Activated T-helper 17 cell treated with anti-CD3 and anti-CD28 coated beads, Interleukin-2, amount 50 U/mL, for 72 hours (primary cell): Measurements from ENCODE around the gene MVB12B. TPM values are rescaled to one million over a fixed set of nuclear protein-coding genes. Genes with fewer than 3 reads are reported as not detected.
A peak's percentile ranks its signal among the peaks of the same experiment; 100 is the strongest.

ENCODE experiments used
- ATAC-seq: fragments of 150-1000 bp; cut with Tn5 transposase; replicated peaks from 2 replicates; pipeline ENCODE4 v1.10.0; 2021; ENCODE audit warnings: mild to moderate bottlenecking, moderate library complexity
- H3K27ac Mint-ChIP-seq: one replicate; pipeline ENCODE4 v1.8.0; 2022; ENCODE audit warnings: mixed read lengths
- H3K27me3 Mint-ChIP-seq: one replicate; pipeline ENCODE4 v1.8.0; 2022; ENCODE audit warnings: mixed read lengths
- H3K36me3 Mint-ChIP-seq: one replicate; pipeline ENCODE4 v1.8.0; 2022; ENCODE audit warnings: low read depth, mild to moderate bottlenecking, mixed read lengths
- H3K4me1 Mint-ChIP-seq: one replicate; pipeline ENCODE4 v1.8.0; 2022; ENCODE audit warnings: mixed read lengths
- H3K4me3 Mint-ChIP-seq: one replicate; pipeline ENCODE4 v1.8.0; 2022; ENCODE audit warnings: mild to moderate bottlenecking, mixed read lengths
- H3K9me3 Mint-ChIP-seq: one replicate; pipeline ENCODE4 v1.8.0; 2022; ENCODE audit warnings: mixed read lengths
- total RNA-seq, 2 donors: library from RNA; stranded (reverse); gene quantifications; one replicate each; pipeline ENCODE4 v1.2.3, GENCODE V29; 2022

Gene MVB12B
- total RNA-seq, 2 donors from 2014 or later, result 3.9 TPM

- Mint-ChIP-seq H3K4me3 (peak overlapping the region; percentile 37), H3K27ac (no peak overlapping the region), H3K36me3 (no peaks in the 10 kb centered on the region), H3K9me3 (no peaks in the 10 kb centered on the region), H3K27me3 (no peaks in the 10 kb centered on the region), H3K4me1 (no peaks in the 10 kb centered on the region)
- ATAC-seq, result peak; percentile 67
These were observed 163.6 kb downstream of the MVB12B start for GRCh38 chr9:126490214-126490631.

- Mint-ChIP-seq H3K27ac (no peak overlapping the region), H3K9me3 (no peaks in the 10 kb centered on the region), H3K4me3 (no peak overlapping the region), H3K27me3 (no peaks in the 10 kb centered on the region), H3K4me1 (no peaks in the 10 kb centered on the region), H3K36me3 (no peaks in the 10 kb centered on the region)
- peak; percentile 55 for ATAC-seq
These were observed 164.4 kb downstream of the MVB12B start for GRCh38 chr9:126490871-126491567.

DNA sequence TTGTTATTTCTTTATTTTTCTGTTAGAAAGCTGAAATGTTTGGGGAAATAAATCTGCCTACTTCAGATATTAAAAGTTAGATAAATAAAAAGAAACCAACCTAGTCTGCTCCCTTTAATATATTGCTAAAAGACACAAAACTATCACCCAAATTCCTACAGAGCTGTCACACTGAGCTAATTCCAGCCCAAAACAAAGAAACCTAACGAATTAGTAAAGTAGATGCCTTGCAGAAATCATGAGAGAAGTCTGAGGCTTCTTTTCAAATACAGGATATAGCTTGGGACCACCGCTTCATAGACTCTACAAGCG is 164.9 kb downstream of the MVB12B start:
- Mint-ChIP-seq H3K4me1 (no peaks in the 10 kb centered on the region), H3K9me3 (no peaks in the 10 kb centered on the region), H3K27me3 (no peaks in the 10 kb centered on the region), H3K36me3 (no peaks in the 10 kb centered on the region), H3K27ac (no peak overlapping the region), H3K4me3 (no peak overlapping the region)
- no peak for ATAC-seq

- Mint-ChIP-seq H3K9me3 (no peaks in the 10 kb centered on the region), H3K27me3 (no peaks in the 10 kb centered on the region), H3K4me1 (no peaks in the 10 kb centered on the region), H3K36me3 (no peaks in the 10 kb centered on the region), H3K27ac (no peak overlapping the region), H3K4me3 (no peak overlapping the region)
- no peak for ATAC-seq
These were observed 165.3 kb downstream of the MVB12B start for GRCh38 chr9:126491949-126492348.

DNA sequence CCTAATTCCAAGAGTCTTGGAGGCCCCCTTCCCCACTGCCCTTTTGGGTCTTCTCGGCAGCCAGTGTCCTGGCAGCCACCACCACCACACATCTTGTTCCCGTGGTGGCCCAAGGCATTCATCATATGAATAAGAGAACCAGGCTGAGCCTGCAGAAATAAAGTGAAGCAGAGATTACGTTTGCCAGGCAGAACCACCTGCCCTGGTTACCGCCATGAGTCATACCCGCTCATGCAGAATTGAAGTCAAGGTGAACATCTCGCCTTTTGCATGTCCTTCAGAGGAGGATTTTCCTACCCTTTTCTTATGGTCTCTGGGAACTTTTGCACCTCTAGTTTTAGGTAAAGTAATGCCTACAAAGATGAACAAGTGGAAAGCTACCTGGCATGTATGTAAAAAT is 167.6 kb downstream of the MVB12B start:
- ATAC-seq, result no peak
- Mint-ChIP-seq H3K4me3 (no peak overlapping the region), H3K4me1 (no peaks in the 10 kb centered on the region), H3K27ac (no peak overlapping the region), H3K9me3 (no peaks in the 10 kb centered on the region), H3K36me3 (no peaks in the 10 kb centered on the region), H3K27me3 (no peaks in the 10 kb centered on the region)

GRCh38 chr9:126494746-126495145 is 168.1 kb downstream of the MVB12B start:
- no peak for ATAC-seq
- Mint-ChIP-seq H3K27ac (no peak overlapping the region), H3K4me1 (no peaks in the 10 kb centered on the region), H3K27me3 (peaks cover 3% of the 10 kb centered on the region), H3K4me3 (no peak overlapping the region), H3K36me3 (no peaks in the 10 kb centered on the region), H3K9me3 (no peaks in the 10 kb centered on the region)

DNA sequence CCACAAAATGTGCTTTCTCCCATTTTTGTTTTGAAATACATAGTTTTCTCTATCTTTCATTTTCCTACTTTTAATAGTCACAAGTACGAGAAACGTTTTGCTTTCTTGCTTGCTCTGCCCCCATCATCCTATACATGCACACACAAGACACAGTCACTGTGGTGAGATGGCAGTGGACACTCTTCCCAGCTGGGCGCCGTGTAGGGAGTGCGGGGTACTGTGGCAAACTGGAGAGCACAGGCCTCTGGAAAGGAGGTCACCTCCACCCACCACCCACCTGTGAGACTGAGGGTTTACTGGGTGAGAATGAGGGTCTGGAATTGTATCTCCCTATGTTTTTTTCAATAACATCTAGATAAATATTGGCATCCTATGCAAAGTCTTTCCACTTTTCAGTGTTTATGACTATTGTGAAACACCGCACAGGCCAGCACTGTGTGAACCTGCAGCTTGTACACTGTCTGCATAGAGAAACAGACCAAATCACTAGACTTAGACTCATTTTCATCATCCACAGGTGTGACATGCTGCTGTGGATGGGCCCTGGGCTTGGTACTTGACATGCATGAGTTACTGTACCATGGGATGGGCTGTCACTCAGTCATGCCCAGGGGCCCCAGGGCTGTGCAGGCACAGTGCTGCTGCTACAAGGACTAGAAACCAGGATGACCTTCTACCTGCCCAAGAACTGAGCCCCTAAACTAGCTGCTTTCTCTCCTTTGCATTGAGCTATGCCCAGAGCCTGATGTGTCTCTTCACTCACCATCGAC is 169.0 kb downstream of the MVB12B start:
- Mint-ChIP-seq H3K4me3 (no peak overlapping the region), H3K36me3 (no peaks in the 10 kb centered on the region), H3K4me1 (no peaks in the 10 kb centered on the region), H3K27me3 (peaks cover 7% of the 10 kb centered on the region), H3K9me3 (no peaks in the 10 kb centered on the region), H3K27ac (no peak overlapping the region)
- ATAC-seq, result no peak

DNA sequence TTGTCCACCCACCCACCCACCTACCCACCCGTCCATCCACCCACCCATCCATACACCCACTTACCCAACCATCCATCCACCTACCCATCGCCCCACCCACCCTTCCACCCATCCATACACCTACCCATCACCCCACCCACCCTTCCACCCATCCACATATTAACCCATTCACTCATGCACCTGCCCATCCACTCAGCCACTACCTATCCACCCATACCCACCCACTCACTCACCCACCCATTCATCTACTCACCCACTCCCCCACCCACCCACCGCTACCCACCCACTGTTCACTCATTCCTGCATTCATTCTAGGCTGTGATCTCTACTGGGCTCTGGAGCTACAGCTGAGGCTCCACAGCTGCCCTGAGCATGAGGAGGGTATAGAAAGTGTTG is 169.6 kb downstream of the MVB12B start:
- ATAC-seq, result no peak
- no peaks in the 10 kb centered on the region for H3K9me3 Mint-ChIP-seq
- no peak overlapping the region for H3K4me3 Mint-ChIP-seq
- peaks cover 7% of the 10 kb centered on the region for H3K27me3 Mint-ChIP-seq
- H3K36me3 Mint-ChIP-seq, result no peaks in the 10 kb centered on the region
- H3K4me1 Mint-ChIP-seq, result no peaks in the 10 kb centered on the region
- H3K27ac Mint-ChIP-seq, result no peak overlapping the region

GRCh38 chr9:126496781-126497659 is 170.4 kb downstream of the MVB12B start:
- no peaks in the 10 kb centered on the region for H3K36me3 Mint-ChIP-seq
- no peak overlapping the region for H3K4me3 Mint-ChIP-seq
- H3K4me1 Mint-ChIP-seq, result no peaks in the 10 kb centered on the region
- peaks cover 7% of the 10 kb centered on the region for H3K27me3 Mint-ChIP-seq
- no peak overlapping the region for H3K27ac Mint-ChIP-seq
- no peak for ATAC-seq
- H3K9me3 Mint-ChIP-seq, result no peaks in the 10 kb centered on the region

DNA sequence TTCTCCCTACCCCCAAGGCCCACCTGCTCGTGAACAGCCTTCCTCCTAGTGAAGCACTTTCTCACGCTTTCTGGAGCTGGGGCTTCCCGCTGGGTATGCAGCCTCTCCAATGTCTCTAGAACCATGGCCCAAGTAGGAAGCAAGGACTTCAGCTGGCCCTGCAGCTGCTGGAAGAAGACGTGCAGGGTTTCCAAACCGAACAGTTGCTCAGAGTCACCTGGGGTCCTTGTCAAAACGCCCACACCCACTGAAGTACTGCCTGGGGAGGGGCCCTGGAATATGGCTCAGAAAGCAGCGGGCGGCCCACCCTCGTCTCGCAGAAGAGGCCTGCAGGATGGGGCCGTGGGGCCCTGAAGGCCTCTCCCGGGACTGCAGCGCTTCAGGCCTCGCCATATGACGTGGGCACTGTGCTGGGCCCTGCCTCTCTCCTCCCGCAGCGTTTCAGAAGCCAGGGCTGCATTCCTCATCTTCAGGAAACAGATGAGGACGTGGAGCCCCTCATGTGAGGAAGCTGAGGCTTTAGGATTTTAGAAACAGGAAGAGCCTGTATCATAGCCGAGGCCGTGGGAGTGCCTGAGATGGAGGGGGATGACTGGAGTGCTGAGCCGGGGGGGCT is 171.1 kb downstream of the MVB12B start:
- H3K9me3 Mint-ChIP-seq, result no peaks in the 10 kb centered on the region
- H3K27me3 Mint-ChIP-seq, result peaks cover 7% of the 10 kb centered on the region
- H3K27ac Mint-ChIP-seq, result no peak overlapping the region
- H3K36me3 Mint-ChIP-seq, result no peaks in the 10 kb centered on the region
- H3K4me1 Mint-ChIP-seq, result no peaks in the 10 kb centered on the region
- no peak overlapping the region for H3K4me3 Mint-ChIP-seq
- no peak for ATAC-seq

- ATAC-seq, result no peak
- no peaks in the 10 kb centered on the region for H3K36me3 Mint-ChIP-seq
- no peaks in the 10 kb centered on the region for H3K9me3 Mint-ChIP-seq
- H3K27ac Mint-ChIP-seq, result no peak overlapping the region
- no peak overlapping the region for H3K4me3 Mint-ChIP-seq
- H3K27me3 Mint-ChIP-seq, result peaks cover 7% of the 10 kb centered on the region
- H3K4me1 Mint-ChIP-seq, result no peaks in the 10 kb centered on the region
These were observed 171.7 kb downstream of the MVB12B start for GRCh38 chr9:126498331-126498730.

DNA sequence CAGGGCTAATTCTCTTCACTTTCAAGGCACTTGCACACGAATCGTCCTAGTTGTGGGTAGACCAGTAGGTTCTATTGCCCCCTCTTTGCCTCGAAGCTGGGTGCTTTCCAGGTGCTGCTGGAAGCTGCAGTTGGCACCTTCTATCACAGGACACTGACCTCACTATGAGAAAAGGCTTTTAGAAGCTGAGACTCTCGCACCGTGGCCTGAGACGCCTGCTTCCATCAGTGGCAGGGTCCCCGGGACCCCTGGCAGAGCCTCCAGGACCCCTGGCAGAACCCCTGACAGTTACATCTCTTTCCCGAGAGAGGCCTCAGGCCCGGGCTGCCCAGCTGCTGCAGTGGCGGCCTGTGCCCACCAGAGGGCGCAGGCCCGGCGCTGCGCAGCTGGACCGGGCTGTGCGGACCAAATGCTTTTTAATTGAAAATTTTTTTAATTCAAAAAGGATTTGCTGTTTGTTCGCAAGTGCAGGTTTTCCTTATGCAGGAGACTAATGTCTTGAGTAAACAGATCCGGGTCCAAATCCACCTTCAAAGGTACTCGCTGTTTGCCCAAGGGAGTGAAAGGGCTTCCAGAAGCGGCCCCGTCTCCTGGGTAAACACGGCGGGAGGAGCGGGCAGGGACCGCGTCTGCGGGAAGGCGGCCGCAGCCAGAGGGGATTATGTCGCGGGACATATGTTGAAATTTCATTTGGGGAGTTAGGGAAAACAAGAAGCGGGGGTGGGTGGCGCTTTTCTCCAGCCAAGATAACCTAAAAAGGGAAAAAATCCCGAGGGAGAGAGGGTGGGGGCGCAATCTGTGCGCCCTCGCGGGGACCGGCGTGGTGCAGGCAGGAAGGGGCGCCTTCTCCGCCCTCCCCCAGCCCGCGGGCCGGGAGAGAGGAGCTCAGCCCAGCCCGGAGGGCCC is 172.6 kb downstream of the MVB12B start:
- ATAC-seq, result peak; percentile 71

GRCh38 chr9:126499911-126500599 is 173.4 kb downstream of the MVB12B start:
- Mint-ChIP-seq H3K27ac (no peak overlapping the region), H3K4me3 (peak overlapping the region; percentile 34), H3K9me3 (no peaks in the 10 kb centered on the region), H3K36me3 (no peaks in the 10 kb centered on the region), H3K27me3 (peaks cover 7% of the 10 kb centered on the region), H3K4me1 (no peaks in the 10 kb centered on the region)
- ATAC-seq, result no peak

More for the DNA sequence above, 172.6 kb downstream of the MVB12B start:
- no peak overlapping the region for H3K27ac Mint-ChIP-seq
- no peaks in the 10 kb centered on the region for H3K4me1 Mint-ChIP-seq
- H3K9me3 Mint-ChIP-seq, result no peaks in the 10 kb centered on the region
- no peaks in the 10 kb centered on the region for H3K36me3 Mint-ChIP-seq
- peaks cover 7% of the 10 kb centered on the region for H3K27me3 Mint-ChIP-seq
- H3K4me3 Mint-ChIP-seq, result peak overlapping the region; percentile 34
